A549 (cell line): ENCODE data around the gene HIC1.

Experiments used
- HDAC2 ChIP-seq: fragments of 200-600 bp; sonication (generic); IDR thresholded peaks from 2 replicates; pipeline ENCODE4 v1.6.1; 2016
- JUN ChIP-seq, 2 experiments: fragments of >200 bp; sonication (Bioruptor Twin); formaldehyde crosslinking; IDR thresholded peaks; 2 replicates in 1 of 2; 3 replicates in 1 of 2; pipeline ENCODE4 v1.6.1; 2016 to 2017
- KDM1A ChIP-seq: fragments of 200-600 bp; sonication (generic); IDR thresholded peaks from 2 replicates; pipeline ENCODE4 v1.6.1; 2016; ENCODE audit warnings: low read depth, mild to moderate bottlenecking
- POLR2AphosphoS2 ChIP-seq: conservative IDR thresholded peaks from 2 replicates; pipeline ENCODE4 v1.6.1; 2012; ENCODE audit warnings: low read length, improper control_type of control experiment, inconsistent platforms
- RCOR1 ChIP-seq: fragments of 150-350 bp; IDR thresholded peaks from 2 replicates; pipeline ENCODE4 v1.6.1; 2014; ENCODE audit warnings: antibody characterized with exemption, low read length, low read depth
- SMC3 ChIP-seq: fragments of >200 bp; sonication (Bioruptor Twin); formaldehyde crosslinking; IDR thresholded peaks from 3 replicates; pipeline ENCODE4 v1.6.1; 2018; ENCODE audit warnings: inconsistent platforms
- TF ChIP-seq, protein P1 (sequence below): fragments of >200 bp; sonication (Bioruptor Twin); formaldehyde crosslinking; IDR thresholded peaks from 3 replicates; pipeline ENCODE4 v1.6.1; 2016
- TF ChIP-seq, protein P2 (sequence below): fragments of >200 bp; sonication (Bioruptor Twin); formaldehyde crosslinking; IDR thresholded peaks from 3 replicates; pipeline ENCODE4 v1.5.1; 2016
- TF ChIP-seq, protein P3 (sequence below): IDR thresholded peaks from 2 replicates; pipeline ENCODE4 v1.6.1; 2012
- TF ChIP-seq, protein P4 (sequence below): fragments of 200-600 bp; sonication (generic); IDR thresholded peaks from 2 replicates; pipeline ENCODE4 v1.6.1; 2016; ENCODE audit warnings: antibody characterized with exemption, mild to moderate bottlenecking, moderate library complexity

DNA sequence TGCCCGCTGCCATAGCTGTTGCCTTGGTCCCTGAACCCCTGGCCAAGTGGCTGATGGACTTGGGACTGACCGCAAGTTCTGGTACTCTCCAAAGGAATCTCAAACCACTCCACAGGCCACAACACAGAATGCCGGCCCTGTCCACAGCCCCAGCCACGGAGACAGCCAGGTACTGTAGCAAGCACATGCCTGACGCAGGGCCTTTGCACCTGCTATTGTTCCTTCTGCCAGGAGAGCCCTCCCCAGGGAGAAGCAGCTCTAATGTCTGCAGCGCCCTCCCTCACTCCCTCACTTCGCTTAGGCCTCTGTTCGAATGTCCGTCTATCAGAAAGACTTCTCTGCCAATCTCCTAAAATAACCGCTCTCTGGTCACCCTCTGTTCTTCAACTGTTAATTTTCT is 45.2 kb upstream of the HIC1 start:
- TF ChIP-seq HDAC2 = no peak
- TF ChIP-seq, protein P1, sequence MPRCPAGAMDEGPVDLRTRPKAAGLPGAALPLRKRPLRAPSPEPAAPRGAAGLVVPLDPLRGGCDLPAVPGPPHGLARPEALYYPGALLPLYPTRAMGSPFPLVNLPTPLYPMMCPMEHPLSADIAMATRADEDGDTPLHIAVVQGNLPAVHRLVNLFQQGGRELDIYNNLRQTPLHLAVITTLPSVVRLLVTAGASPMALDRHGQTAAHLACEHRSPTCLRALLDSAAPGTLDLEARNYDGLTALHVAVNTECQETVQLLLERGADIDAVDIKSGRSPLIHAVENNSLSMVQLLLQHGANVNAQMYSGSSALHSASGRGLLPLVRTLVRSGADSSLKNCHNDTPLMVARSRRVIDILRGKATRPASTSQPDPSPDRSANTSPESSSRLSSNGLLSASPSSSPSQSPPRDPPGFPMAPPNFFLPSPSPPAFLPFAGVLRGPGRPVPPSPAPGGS = no peak
- TF ChIP-seq POLR2AphosphoS2 = no peak
- TF ChIP-seq, protein P2, sequence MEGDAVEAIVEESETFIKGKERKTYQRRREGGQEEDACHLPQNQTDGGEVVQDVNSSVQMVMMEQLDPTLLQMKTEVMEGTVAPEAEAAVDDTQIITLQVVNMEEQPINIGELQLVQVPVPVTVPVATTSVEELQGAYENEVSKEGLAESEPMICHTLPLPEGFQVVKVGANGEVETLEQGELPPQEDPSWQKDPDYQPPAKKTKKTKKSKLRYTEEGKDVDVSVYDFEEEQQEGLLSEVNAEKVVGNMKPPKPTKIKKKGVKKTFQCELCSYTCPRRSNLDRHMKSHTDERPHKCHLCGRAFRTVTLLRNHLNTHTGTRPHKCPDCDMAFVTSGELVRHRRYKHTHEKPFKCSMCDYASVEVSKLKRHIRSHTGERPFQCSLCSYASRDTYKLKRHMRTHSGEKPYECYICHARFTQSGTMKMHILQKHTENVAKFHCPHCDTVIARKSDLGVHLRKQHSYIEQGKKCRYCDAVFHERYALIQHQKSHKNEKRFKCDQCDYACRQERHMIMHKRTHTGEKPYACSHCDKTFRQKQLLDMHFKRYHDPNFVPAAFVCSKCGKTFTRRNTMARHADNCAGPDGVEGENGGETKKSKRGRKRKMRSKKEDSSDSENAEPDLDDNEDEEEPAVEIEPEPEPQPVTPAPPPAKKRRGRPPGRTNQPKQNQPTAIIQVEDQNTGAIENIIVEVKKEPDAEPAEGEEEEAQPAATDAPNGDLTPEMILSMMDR = no peak
- no peak for TF ChIP-seq RCOR1
- no peak for TF ChIP-seq KDM1A
- TF ChIP-seq, protein P3, sequence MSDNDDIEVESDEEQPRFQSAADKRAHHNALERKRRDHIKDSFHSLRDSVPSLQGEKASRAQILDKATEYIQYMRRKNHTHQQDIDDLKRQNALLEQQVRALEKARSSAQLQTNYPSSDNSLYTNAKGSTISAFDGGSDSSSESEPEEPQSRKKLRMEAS = no peak
- TF ChIP-seq, protein P4, sequence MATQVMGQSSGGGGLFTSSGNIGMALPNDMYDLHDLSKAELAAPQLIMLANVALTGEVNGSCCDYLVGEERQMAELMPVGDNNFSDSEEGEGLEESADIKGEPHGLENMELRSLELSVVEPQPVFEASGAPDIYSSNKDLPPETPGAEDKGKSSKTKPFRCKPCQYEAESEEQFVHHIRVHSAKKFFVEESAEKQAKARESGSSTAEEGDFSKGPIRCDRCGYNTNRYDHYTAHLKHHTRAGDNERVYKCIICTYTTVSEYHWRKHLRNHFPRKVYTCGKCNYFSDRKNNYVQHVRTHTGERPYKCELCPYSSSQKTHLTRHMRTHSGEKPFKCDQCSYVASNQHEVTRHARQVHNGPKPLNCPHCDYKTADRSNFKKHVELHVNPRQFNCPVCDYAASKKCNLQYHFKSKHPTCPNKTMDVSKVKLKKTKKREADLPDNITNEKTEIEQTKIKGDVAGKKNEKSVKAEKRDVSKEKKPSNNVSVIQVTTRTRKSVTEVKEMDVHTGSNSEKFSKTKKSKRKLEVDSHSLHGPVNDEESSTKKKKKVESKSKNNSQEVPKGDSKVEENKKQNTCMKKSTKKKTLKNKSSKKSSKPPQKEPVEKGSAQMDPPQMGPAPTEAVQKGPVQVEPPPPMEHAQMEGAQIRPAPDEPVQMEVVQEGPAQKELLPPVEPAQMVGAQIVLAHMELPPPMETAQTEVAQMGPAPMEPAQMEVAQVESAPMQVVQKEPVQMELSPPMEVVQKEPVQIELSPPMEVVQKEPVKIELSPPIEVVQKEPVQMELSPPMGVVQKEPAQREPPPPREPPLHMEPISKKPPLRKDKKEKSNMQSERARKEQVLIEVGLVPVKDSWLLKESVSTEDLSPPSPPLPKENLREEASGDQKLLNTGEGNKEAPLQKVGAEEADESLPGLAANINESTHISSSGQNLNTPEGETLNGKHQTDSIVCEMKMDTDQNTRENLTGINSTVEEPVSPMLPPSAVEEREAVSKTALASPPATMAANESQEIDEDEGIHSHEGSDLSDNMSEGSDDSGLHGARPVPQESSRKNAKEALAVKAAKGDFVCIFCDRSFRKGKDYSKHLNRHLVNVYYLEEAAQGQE = no peak
- no peak for TF ChIP-seq SMC3
- TF ChIP-seq JUN (IDR thresholded peaks at IDR 0.05) = no peak
